Fibroblast of skin of right quadriceps (primary cell): Measurements from ENCODE around the gene CACNB1.
"Not testable (repeated sequence)": the region's sequence is repeated elsewhere in the genome, so short reads cannot be mapped to it uniquely, and the experiment has no call there.

ENCODE experiments used
- DNase-seq: peaks from one replicate; pipeline ENCODE4 v3.0.0-alpha.2; 2013

CACNB1 gene

DNA sequence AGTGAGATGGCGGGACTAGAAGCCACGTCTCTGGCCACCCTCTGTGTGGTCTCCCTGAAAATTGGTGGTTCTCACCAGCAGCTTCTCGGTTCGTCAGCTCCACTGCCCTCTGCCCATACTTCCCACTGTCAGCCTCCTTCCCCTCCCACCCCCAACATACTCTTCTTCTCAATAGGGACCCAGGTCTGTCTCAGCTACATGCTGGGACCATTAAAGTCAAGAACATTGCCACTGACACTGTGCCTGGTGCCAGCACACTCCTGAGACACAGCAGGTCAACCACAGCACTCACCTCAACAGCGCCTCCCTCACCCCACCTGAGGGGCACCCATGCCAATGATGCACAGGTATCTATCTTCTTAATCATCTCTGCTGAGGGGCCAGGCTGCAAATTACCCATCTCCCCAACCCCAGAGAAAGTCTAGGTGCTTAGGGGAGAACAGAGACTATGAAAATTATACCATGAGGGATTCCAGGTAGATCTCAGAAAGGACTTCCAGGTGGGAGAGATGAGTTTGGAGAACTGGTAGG lies 47.3 kb downstream of the CACNB1 start:
- DNase-seq = no peak

DNA sequence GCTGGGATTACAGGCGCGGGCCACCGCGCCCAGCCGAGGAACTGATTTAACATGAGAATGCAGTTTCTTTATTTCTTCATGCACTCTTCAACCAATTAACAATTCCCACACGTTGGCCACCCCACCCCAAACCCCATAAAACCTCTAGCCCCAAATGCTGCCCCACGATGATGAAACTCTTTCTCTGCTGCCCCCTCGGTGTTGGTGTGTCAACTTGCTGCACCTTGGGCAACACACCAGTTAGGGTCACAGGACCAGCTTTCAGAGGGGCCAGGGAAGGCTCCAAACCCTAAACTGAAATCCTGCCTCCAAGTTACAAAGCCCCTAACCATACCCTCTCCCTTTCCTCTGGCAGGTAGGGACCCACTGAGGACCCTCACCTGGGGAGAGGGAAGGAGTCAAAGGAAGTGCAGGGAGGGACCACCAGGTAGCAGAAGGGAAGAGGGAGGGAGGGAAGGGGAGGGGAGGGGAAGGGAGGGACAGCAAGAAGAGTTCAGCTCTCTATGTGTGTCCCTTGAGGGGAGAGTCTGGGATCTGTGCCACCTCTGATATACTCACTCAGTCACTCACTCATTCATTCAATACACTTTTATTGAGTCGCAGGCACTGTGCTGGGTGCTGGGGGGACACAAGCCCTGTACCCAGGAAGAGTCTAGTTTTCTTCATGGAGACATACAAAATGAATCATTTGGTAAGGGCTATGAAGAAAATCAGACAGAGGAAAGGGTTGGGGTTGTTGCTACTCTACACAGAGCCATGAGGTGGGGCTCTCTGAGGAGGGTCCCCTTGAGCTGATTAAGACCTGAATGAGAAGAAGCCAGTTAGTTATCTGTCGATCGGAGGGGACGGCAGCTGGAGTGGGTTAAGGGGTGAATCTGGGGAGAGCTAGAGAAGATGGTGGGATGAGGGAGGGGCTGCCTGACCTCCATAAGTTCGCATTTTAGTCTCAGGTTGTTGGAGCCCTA lies 50.0 kb downstream of the CACNB1 start:
- DNase-seq = no peak

DNA sequence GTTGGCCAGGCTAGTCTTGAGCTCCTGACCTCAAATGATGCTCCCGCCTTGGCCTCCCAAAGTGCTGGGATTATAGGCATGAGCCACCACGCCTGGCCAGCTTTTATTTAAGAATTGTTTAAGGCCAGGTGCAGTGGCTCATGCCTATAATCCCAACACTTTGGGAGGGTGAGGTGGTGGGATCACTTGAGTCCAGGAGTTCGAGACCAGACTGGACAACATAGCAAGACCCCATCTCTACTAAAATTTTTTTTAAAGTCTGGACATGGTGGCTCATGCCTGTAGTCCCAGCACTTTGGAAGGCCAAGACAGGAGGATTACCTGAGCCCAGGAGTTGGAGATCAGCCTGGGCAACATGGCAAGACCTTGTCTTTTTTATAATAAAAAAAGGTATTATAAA lies 51.2 kb downstream of the CACNB1 start:
- no peak for DNase-seq

DNA sequence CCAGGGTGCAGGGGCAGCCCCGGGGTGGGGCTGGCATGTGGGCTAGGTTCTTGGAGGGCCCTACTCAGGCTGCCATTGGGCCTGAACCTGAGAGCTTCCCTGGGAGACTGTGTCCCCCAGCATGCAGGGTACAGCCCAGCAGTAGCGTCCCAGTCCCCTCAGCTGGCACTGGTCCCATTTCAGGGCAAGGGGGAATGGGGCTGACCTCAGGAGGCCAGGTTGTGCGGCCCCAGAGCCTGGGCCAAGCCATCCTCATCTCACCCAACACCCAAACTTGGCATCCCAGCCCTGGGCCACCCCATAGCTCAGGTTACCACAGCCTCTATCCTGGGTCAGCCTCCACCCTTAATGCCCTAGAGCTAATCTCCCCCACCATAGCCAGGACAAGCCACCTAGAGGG lies 52.3 kb downstream of the CACNB1 start:
- DNase-seq = no peak

DNA sequence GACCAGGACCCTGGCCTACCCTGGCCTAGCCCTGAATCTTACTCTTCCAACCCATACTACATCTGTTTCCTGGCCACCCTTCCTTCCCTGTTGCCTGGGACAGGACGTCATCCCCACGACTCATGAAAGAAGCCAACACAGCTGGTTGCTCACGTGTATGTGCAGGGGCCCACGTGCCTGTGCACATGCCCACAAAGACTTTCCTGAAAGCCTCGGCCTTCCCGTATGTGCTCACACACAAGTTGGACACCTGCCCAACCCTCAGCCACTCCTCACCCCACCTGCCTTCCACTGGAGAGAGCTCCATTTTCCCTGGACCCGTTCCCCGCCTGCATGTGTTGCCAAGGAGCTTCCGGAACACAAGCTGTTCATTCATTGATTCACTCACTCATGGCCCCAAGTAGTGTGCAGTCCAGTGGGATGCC lies 53.0 kb downstream of the CACNB1 start:
- DNase-seq = peak; percentile 85

DNA sequence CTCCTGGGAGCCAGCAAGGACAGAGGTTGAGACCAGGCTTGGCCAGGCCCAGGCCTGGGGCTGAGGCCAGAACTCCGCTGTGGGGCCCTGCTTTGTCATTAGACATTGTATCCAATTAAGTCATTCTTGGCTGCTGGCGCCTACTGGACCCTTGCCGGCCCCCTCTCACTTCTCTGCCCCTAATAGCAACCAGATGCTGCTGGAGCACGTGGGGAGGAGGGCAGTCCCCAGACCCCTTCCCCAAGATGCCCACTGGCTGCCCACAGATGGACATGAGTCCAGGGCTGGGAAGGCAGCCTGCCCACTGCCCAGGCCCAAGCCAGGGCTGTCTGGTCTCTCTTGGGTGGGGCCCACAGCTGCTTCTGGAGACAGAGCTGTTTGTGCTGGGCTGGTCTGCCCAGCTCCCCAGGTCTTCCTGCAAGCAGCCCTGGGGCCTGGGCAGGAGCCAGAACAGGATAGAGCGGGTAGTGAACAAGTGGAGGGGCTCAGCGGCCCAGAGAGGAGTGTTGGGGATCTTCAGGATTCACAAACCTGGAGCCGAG lies 53.8 kb downstream of the CACNB1 start:
- no peak for DNase-seq

DNA sequence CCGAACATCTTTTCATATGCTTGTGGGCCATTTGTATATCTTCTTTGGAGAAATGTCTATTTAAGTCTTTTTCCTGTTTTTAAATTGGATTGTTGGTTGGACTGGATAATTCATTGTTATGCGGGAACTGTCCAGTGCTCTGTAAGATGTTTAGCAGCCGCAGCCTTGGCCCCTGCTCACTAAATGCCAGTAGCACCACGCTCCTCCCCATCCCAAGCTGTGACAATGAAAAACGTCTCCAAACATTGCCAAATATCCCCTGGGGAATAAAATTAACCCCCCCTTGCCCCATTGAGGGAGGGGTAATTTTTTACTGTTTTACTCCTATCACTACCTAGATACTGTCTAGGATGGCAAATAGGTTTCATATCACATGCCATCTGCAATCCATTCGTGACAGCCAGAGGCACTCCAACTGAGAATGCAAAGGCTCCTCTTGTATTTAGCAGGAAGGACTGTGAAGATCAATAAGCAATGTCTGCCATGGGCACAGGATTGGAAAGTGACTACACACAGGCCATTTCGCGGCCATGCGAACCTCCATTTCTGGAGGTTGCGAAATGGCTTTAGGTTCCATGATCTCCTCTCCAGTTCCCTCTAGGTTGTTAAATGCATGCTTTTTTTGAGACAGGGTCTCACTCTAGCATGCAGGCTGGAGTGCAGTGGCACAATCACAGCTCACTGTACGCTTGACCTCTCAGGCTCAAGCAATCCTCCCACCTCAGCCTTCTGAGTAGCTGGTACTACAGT lies 55.4 kb downstream of the CACNB1 start:
- no peak for DNase-seq

DNA sequence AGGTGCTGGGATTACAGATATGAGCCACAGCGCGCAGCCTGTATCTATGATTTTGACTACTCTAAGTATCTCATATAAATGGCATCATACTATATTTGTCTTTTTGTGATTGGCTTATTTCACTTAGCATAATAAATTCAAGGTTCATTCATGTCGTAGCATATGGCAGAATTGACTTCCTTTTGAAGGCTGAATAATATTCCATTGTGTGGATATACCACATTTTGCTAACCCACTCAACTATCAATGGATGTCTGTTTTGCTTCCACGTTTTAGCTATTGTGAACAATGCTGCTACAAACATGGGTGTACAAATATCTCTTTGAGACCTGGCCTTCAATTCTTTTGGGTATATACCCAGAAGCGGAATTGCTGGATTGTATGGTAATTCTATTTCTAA lies 56.2 kb downstream of the CACNB1 start:
- DNase-seq = no peak

DNA sequence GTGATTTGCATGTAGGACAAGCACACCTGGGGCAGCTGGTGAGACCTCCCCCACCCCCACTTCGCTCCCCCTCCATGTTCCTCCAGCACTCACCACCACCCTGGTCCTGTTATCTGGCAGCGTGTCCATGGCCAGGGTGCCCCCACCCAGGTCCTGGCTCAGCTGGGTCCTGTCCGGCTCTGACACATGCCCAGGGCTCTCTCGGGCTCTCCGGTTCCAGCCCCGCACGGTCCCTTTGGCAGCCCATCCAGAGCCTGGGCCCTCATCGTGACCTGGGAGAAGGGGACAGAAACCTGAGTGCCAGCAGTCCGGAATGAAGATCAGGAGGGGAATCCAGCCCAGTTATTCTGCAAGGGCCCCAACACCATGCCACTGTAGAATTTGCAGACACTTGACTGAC lies 57.9 kb downstream of the CACNB1 start:
- no peak for DNase-seq

DNA sequence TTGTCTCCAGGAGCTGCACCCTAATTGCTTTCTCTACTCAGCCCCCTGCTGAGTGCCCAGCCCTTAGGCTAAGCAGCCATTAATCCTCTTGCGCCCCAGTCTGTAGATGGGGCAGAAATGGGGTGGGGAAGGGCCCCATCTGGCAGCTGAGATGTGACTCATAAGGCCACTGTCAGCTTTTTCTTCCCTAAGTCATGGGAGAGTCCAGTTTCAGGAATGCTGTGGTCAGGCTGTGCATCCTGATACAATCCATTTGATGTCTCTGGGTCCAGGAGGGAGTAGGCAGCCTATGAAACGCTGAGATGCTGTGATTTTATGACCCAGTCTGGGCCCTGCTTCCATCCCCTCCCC lies 58.3 kb downstream of the CACNB1 start:
- peak; percentile 89 for DNase-seq

DNA sequence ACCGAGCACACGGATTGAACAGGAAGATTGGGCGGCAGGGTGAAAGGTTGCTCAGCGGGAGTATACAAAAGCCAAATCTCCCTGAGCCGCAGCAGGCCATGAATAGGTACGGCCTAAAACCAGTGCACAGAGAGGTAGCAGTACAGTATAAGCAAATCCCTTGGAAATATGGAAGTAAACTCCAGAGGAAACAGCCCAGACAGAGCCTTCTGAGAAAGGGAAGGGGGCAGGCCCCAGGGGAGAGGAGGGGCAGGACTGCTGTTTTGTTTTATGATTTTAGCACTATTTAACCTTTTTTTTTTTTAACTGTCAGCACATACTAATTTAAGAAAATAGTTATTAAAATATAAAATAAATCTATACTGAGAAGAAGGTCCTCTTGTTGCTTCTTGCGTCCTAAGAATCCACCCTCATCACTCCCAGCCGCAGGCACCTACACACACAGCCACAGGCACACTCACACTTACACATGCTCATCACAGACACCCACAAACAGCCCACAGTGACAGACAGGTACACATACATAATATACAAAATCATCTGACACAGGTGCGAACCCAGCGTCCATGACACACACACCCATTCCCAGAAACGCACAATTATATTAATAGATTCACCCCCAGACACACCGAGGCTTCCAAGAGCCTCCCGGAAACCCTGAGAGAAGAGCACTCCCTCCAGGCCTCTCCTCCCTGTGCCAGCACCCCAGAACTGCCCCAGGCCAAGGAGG lies 58.9 kb downstream of the CACNB1 start:
- peak; percentile 26 for DNase-seq

DNA sequence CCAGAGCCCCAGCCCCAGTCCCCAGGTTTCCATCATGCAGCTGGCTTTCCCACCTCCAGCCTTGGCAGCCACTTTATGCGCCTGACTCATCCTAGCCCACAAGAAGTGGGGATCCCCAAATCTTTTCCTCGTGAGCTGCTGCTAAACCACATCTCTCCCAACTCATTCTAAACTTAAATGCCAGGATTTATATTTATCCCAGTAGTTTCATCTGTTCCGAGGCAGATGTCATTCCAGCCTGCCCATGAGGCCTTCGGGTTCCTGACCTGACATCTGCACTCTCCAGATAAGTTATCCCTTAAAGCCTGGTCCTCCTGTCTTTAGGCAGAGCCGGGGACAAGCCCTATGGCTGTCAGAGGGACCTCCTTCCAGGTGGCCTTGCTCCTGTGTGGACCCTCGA lies 62.6 kb downstream of the CACNB1 start:
- peak; percentile 32 for DNase-seq

DNA sequence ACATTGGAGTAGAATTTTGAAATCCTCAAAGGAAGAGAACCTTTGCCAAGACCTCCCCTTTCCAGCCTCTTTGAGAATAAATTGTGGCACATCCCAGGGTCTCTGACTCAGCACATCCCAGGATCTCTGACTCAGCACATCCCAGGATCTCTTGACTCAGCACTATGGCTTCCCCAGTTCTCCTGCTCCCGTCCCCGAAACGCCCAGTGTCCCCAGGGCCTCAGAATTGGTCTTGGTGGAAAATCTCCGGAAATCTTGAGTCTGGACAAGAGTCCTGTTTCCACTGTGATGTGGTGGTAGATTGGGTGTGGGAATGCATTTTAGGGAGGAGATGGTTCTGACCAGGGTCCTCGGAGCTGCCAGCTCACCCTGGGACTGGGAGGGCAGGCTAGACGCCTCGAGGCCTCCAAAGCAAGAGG lies 65.3 kb downstream of the CACNB1 start:
- DNase-seq = peak; percentile 92

DNA sequence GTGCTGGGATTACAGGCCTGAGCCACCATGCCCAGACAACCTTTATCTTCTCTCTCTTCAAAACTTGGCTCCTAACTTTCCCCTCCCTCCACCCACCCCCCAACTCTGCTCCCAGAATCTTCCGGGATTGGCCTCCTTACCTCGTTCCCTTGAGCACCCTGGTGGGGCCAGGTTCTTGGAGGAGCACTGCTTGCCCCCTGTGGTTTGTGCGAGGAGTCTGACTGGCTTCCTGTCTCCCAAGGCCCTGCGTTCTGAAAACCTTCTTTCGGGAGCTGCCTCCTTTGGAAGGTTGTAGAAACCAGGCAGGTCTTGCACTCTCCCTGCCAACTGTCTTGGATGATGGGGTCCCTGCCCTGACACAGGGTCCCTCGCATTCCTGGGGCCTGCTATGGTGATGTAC lies 65.9 kb downstream of the CACNB1 start:
- peak; percentile 46 for DNase-seq

DNA sequence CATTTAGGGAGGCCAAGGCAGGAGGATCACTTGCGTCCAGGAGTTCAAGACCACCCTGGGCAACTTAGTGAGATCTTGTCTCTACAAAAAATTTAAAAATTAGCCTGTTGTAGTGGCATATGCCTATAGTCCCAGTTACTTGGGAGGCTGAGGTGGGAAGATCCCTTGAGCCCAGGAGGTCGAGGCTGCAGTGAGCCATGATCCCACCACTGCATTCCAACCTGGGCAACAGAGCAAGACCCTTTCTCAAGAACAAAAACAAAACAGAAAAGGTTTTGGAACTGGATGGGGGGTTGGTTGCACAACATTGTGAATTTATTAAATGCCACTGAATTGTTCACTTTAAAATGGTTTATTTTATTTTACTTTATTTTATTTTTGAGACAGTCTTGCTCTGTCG lies 67.3 kb downstream of the CACNB1 start:
- DNase-seq = no peak

DNA sequence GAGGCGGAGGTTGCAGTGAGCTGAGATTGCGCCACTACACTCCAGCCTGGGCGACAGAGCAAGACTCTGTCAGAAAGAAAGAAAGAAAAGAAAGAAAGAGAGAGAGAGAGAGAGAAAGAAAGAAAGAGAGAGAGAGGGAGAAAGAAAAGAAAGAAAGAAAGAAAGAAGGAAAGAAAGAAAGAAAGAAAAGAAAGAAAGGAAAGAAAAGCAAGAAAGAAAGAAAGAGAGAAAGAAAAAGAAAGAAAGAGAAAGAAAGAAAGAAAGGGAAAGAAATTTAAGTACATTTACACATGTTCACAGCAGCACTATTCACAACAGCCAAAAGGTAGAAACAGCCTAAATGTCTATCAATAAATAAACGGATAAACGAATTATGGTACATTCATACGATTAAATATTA lies 67.9 kb downstream of the CACNB1 start:
- not testable (repeated sequence) for DNase-seq

DNA sequence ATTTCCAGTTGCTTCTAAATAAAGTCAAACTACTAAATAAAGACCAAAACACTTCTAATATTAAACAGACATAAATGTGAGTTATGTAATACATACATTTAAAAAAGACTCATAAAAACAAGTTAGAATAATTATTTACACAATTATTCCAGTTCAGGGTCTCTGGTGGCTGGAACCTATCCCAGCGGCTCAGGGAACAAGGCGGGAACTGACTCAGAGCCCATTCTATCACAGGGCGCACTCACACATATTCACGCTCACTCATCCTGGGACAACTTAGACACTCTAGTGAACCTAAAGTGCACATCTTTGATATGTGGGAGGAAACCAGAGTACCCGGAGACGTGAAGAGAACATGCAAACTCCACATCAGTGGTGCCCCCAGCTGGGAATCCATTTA lies 71.0 kb downstream of the CACNB1 start:
- DNase-seq = no peak

DNA sequence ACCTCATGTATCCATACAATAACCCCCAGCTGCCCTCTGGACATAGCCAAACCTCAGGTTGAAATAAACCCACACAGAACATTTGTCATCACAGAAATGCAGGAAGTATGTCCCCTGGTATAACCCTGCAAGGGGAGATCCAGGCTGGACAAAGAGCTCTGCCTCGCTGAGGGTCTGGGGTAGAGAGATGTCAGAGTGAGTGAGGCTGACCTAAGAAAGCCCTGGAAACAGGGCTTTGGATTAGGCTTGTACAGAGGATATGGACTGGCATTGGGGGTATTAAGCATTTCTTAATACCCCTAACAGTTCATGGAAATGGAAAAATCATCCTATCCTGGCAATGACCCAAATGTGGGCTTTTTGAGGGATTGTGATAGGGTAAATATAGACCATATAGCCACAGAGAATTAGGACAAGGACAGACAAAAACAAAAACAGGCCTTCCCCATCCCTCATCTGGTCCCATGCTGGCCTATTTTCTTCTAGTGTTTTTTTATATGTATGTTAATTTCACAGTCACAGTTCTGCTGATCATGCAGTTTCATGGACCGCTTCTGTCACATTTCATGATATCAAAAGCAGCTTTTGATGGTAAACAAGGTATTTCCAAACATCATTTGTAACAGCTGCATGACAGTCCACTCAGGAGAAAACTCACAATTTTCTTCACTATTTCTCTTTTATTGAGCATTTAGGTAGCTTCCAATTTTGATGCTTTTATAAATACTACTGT lies 72.2 kb downstream of the CACNB1 start:
- DNase-seq = no peak

DNA sequence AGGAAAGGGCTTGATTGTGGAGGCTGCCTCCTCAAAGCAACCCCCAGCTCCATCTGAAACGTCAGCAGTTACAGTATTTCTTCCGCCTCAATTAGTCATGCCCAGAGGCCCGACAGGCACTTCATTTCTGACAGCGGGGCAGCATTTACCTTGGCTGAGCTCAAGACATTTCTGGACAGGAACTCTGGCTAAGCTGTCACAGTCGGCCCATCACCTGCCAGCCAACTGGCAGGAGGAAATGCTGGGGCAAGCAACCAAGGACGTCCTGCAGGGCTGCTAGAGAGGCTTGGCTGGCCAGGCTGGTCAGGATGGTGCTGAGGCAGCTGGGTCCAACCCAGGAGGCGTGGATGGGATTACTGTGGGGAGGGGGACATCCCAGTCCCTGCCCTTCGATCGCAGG lies 73.8 kb downstream of the CACNB1 start:
- DNase-seq = no peak
